HG03159 (cell line): ENCODE results near the gene RNF125.
A peak's percentile ranks its signal among the peaks of the same experiment; 100 is the strongest.

Source experiments
- ATAC-seq: cut with Tn5 transposase; IDR thresholded peaks from one replicate; pipeline ENCODE4 v1.9.1; 2021; ENCODE audit warnings: mild to moderate bottlenecking, moderate library complexity; ENCODE audit not compliant: unreplicated experiment

RNF125 gene

DNA sequence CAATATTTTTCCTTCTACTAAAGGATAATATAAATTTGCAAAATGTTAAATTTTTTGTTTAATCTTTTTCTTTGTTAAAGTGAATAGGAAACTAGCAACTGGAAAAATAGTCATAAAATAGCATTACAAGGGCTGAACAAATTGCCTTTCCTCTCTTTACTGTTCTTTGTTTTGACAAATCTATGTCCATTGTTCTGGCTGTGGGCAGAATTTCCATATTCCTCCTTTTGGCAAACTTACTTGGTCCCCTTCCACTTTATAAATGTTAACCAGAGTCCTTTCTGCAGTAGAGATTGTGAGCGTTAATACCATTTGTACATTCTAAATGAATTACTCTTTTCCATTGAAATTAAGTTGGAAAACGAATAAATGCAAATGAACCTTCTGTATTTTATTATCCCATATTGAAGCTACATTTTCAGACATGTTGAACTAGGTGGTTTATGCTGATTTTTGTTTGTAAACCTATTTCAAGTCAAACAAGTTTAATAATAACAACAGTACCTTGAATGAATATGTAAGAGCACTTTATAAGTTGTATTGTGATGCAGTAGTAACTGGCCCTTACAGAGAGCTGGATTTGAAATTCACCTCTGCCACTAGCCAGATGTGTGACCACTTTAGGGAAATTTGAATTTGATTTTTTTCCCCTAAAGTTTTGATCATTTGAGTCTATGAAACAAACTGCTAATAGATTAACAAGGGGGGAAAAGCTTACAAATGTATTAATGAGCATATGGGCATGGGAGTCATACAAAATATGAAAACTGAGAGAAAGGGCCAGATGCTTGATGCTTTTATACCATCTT, 3.3 kb downstream of the RNF125 start:
- ATAC-seq = no peak

- no peak for ATAC-seq
Measured at GRCh38 chr18:32025744-32026143, 7.1 kb downstream of the RNF125 start.

DNA sequence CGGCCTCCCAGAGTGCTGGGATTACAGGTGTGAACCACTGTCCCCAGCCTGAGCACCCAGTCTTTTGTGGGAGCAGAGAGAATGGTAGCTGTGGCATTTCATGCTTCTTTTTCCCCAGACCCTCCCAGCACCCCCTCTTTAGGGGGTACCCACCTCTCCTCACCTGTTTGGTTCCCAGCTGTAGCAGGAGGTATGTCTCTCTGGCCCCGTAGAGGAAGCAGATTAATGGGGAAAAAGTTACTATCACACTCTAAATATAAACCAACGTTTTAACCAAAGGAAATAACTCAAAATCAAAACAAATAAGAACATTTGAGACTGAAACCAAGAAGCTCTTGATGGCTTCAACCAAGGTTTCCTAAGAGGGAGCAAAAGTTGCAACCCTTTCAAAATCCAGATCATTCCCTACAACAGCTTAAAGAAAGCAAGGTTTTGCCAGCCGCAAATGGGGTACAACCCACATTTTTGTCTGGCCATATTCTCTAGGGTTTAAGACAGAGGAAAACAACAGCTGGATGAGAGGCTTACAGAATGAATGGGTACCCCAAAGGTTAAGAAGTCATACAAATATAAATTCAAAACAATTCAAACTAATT, 8.0 kb downstream of the RNF125 start:
- no peak for ATAC-seq

DNA sequence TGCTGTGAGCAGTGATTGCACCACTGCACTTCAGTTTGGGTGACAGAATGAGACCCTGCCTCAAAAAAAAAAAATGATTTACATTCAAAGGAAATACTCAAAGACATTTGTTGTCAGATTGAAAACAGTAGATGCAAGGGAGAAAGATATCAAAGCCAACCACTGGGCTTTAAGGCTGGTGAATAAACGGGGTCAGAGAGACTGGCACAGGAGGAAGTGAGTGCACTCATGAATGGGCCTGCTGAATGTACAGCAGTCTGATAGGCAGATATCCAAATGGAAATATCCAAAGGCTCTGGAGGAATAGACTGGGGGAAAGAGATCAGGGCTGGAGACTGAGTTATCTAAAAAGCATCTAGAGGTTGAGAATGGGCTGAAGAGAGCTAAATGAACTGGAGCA, 10.9 kb downstream of the RNF125 start:
- ATAC-seq = no peak

DNA sequence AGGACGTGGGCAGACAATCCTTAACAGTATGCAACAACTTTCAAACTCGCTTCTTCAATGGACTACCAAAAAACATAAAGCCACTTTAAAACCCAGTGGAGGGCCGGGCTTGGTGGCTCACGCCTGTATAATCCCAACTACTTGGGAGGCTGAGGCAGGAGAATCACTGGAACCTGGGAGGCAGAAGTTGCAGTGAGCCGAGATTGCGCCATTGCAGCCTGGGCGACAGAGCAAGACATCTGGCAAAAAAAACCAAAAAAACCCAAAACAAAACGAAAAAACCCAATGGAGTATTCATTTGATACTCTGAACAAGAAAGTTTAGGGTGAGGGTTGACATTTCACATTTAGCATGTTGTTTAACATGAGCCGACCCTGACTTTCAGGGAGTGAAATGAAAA, 14.0 kb downstream of the RNF125 start:
- no peak for ATAC-seq

GRCh38 chr18:32036506-32037180, 18.0 kb downstream of the RNF125 start:
- no peak for ATAC-seq

- no peak for ATAC-seq
Measured at GRCh38 chr18:32037616-32038015, 19.0 kb downstream of the RNF125 start.

- ATAC-seq = peak; percentile 82
Measured at GRCh38 chr18:32040936-32041335, 22.3 kb downstream of the RNF125 start.

DNA sequence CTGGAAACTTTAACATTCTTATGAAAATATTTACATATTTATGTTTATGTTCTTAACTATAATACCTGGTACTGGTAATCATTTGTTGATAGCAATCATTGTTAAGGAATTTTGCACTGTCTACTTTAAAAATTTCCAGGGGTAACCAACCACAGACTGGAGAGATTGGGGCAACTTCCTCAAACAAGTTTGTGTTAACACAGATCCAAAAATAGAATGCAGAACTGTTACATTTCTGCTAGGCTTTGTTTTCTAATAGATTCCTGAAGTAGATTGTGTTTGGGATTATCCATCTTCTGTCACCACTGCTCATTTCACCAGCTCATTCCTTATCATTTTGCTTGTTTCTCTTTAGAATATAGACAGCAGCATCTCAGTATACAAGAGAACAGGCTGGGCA, 23.7 kb downstream of the RNF125 start:
- no peak for ATAC-seq

GRCh38 chr18:32048507-32049091, 30.0 kb downstream of the RNF125 start:
- ATAC-seq = peak; percentile 78

DNA sequence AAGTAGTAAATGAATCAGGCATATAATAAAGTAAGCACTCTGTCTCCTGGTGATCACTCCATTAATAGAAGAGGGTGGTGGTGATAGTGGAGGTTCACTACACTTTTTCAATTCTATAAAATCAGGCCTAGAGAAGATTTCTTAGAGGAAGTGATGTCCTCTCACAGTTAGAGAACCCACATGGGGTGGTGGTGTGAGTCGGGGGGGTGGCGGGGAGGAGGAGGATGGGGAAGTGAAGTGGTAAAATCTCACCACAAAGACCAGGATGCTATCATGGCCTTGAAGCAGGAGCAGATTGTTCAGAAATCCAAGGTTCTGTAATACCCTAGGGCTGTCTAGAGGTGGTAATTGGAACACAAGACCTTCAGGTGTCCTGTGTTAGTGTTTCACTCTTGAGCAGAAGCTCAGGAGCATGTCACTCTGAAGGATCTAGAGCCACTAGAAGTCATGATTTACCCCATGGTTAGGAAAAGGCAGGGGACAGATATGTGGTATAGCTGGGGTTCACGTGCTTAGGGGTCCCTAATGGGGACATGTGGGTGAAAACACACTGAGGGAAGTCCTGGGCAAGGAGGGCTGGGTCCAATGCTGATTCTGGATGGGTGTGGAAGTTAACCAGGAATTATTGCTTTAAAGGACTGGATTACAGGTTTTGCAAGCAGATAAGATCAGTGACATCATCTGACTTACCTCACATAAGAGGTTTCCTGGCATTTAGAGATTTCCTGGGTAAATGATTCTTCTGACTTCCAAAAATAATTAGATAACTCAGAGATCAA, 31.0 kb downstream of the RNF125 start:
- ATAC-seq = peak; percentile 36

DNA sequence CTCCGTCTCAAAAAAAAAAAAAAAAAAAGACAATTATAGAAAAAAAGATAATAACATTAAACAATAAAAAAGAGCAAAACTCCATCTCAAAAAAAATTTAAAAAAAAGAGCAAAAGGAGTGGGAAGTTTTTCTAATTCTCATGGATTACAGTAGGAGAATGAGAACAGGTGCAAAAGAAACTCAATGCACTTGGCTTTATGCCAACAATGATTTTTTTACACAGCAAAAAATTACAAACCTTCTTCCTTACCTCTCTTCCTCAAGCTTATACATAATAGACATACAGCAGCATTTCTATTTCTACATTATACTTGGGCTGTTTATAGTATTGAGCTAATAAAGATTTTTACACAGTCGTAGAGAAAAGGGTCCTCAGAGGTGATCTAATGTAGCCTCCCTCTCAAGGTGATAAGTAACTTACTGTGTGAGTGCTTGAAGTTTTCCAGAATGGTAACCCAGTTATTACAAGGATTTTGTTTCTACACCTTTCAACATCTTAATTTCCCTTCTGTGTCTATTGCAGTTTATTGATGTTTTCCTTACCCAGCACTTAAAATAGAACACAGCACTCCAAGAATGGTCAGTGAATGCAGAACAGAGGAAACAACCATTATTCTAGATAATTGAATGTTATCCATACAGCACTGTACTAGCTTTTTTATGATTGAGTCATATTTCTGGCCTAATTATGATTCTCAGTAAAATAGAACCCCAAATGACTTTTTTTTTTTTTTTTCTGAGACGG, 38.2 kb downstream of the RNF125 start:
- ATAC-seq = no peak

- no peak for ATAC-seq
Measured at GRCh38 chr18:32057624-32058165, 39.1 kb downstream of the RNF125 start.

DNA sequence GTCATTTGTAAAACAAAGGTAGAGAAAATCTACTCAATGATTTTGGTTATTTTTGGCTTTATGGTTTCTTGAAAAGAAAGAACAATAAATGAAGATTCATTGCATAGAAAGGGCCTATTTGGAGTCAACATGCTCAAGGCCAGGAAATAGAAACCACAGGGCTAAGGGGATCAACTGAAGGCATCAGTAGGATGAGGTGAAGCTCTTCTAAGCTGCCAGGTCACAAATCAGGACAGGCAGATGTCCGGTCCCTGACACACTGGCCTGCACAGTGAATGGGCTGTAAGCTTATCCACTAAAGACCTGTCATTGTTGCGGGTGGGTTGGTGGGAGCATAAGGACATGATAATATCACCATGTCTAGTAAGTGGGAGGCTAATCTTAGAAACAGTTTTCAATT, 41.4 kb downstream of the RNF125 start:
- no peak for ATAC-seq

DNA sequence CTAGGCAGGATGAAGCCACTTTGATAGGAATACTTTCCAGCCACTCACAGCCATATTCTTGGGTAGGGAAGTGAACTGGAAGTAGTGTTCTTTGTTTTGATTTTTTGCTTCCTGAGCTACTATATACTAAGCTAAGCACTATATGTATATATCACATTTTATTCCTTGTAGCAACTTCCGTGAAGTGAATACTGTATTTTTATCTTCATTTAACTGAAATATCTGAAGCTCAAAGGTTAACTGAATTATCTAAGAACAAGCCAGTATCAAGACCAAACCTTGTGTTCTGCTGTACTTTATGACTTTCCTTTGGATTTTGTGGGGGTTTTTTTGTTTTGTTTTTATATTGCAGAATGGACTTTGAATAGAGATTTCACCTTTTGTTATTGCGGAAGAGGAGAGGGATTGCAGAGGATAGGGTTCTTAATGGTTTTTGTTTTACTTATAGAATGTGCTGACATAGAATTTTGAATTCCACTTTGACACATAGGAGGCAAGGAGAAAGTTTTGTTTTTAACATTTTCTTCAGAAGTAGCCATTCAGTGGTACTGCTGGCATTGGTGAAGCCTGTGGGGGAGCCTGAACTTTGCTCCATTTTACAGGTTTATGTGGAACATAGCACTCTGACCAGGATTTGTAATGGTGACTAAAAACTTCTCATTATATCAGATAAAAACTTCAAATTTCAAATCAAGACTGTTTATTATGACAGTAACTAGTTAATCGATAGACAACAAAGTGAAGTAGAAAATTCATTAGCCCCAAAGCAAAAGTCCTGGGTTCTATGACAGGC, 48.9 kb downstream of the RNF125 start:
- ATAC-seq = no peak

DNA sequence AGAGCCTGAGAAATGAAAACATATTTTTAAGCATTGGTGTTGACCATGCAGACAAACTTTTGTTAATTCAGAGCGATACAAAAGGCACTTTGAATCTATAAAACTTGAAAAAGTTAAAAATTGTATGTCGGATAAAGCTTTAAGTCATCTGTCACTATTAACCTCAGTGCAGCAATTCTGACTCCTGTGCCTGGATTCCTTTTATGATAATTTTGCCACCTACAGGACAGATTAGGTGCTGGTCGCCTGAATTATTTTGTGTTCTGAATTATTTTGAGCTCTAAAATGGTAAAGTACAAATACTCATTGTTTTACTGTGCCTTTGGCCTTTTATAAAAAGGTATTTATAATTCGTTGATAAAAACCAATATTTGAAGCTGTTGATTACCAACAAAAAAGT, 53.7 kb downstream of the RNF125 start:
- ATAC-seq = peak; percentile 72

- no peak for ATAC-seq
Measured at GRCh38 chr18:32074206-32074605, 55.6 kb downstream of the RNF125 start.

GRCh38 chr18:32078845-32079244, 60.2 kb downstream of the RNF125 start:
- ATAC-seq = no peak

DNA sequence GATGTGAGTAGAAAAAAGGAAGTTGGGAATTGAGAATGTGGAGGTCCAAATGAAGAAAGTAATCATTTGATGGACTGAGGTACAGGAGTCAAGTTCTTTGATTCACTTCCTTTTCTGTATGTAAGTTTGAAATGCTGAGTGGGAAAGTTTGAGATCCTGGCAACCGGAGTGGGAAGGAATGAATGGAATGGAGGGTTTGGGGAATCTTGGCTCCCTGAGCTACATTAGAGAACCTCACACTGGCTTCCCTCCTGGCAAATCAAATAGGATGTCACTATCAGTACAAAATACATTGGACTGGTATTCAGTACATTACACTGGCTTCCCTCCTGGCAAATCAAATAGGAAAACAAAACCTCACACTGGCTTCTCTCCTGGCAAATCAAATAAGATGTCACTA, 63.3 kb downstream of the RNF125 start:
- ATAC-seq = no peak
